ENCODE measurements around the gene MAP4K5.

- TF ChIP-seq NR2F2 (IDR thresholded peaks at IDR 0.05) (no peak), EGR1 (IDR thresholded peaks at IDR 0.05; ENCODE audit: low read depth in 2 of 2) (no peak), CTCF (IDR thresholded peaks at IDR 0.05; ENCODE audit: low read depth, low read length, missing input control) (no peak), REST (IDR thresholded peaks at IDR 0.05) (no peak), HNF4G (IDR thresholded peaks at IDR 0.05) (no peak), GABPA (IDR thresholded peaks at IDR 0.05 in 1 of 2, conservative IDR thresholded peaks at IDR 0.05 in 1 of 2) (no peak)
Measured at GRCh38 chr14:50462111-50462510, 70.3 kb downstream of the MAP4K5 start.

Measured in liver (tissue), 3 donors.